ENCODE measurements around the gene RASD1.
"Not testable (repeated sequence)": the region's sequence is repeated elsewhere in the genome, so short reads cannot be mapped to it uniquely, and the experiment has no call there.

The RASD1 gene

GRCh38 chr17:17493249-17493985 is 2.8 kb downstream of the RASD1 start:
- TF ChIP-seq, protein P1, sequence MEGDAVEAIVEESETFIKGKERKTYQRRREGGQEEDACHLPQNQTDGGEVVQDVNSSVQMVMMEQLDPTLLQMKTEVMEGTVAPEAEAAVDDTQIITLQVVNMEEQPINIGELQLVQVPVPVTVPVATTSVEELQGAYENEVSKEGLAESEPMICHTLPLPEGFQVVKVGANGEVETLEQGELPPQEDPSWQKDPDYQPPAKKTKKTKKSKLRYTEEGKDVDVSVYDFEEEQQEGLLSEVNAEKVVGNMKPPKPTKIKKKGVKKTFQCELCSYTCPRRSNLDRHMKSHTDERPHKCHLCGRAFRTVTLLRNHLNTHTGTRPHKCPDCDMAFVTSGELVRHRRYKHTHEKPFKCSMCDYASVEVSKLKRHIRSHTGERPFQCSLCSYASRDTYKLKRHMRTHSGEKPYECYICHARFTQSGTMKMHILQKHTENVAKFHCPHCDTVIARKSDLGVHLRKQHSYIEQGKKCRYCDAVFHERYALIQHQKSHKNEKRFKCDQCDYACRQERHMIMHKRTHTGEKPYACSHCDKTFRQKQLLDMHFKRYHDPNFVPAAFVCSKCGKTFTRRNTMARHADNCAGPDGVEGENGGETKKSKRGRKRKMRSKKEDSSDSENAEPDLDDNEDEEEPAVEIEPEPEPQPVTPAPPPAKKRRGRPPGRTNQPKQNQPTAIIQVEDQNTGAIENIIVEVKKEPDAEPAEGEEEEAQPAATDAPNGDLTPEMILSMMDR (IDR thresholded peaks at IDR 0.05; ENCODE audit: extremely low read depth, missing control alignments), result no peak
- no peak for DNase-seq (ENCODE audit: low spot score)

DNA sequence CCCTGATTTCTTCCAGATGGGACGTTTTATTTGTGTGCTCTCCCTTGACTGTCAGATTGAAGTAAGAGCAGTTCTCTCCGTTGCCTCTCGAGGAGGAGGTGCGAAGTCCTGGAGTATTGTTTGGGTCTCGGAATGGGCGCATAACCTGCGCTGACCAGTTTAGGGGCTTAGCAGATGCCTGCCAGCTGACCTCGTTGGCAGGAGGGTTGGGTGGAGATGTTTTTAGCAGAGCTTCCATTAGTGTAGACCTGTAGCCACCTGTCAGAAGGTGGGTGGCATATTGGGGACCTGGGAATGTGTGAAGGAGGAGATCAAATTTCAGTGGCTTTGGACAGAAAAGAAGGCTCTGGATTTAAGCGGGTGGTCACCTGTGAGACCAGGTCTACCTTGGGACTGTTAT is 3.6 kb downstream of the RASD1 start:
- DNase-seq (ENCODE audit: low spot score), result no peak
- TF ChIP-seq, protein P1 (IDR thresholded peaks at IDR 0.05; ENCODE audit: extremely low read depth, missing control alignments), result no peak

- no peak for DNase-seq (ENCODE audit: low spot score)
- TF ChIP-seq, protein P1 (IDR thresholded peaks at IDR 0.05; ENCODE audit: extremely low read depth, missing control alignments), result no peak
Measured at GRCh38 chr17:17492085-17492484, 4.1 kb downstream of the RASD1 start.

DNA sequence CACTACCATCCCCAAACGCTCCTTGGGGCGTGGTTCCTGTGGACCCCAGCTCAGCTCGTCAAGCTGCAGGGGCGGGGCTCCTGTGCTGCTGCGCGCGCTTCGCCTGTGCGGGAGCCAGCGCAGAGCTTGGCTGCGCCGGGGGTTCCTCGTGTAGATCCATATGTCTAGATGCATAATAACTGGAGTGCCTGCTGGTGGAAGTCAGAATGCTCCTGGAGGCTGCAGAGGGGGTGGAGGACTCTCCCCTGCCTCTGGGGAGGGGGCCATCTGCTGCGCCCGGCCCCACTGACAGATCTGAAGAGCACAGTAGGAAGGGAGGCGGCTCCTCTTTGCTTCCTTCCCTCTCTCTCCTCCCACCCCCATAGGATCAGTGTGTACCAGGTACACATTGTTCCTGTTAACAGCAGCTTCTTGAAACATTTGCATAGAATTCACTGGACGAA is 4.6 kb downstream of the RASD1 start:
- TF ChIP-seq, protein P1 (IDR thresholded peaks at IDR 0.05; ENCODE audit: extremely low read depth, missing control alignments), result no peak
- DNase-seq (ENCODE audit: low spot score), result no peak

GRCh38 chr17:17491031-17491471 is 5.1 kb downstream of the RASD1 start:
- no peak for DNase-seq (ENCODE audit: low spot score)
- TF ChIP-seq, protein P1 (IDR thresholded peaks at IDR 0.05; ENCODE audit: extremely low read depth, missing control alignments), result no peak

- TF ChIP-seq, protein P1 (IDR thresholded peaks at IDR 0.05; ENCODE audit: extremely low read depth, missing control alignments), result no peak
- DNase-seq (ENCODE audit: low spot score), result no peak
Measured at GRCh38 chr17:17487998-17488397, 8.2 kb downstream of the RASD1 start.

GRCh38 chr17:17486416-17486815 is 9.8 kb downstream of the RASD1 start:
- DNase-seq (ENCODE audit: low spot score), result not testable (repeated sequence)

DNA sequence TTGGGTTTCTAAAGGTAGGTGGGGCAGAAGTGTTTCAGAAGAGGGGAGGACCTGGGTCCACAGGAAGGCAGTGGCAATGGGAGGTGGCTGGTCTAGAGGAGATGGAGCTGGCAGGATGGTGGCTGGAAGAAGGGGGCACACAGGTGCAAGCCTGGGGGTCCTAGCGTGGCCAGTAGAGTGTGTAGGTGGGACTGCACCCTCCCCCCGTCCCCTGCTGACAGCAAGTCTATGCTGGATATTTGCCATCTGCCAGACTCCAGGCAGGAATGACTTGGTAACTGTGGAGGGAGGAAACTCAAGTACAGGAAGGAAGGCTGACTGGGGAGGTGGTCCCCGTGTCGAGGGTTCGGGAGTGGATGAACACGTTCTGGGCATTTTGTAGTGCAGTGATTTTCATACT is 10.8 kb downstream of the RASD1 start:
- no peak for DNase-seq (ENCODE audit: low spot score)

More for the DNA sequence above, 10.8 kb downstream of the RASD1 start:
- TF ChIP-seq, protein P1 (IDR thresholded peaks at IDR 0.05; ENCODE audit: extremely low read depth, missing control alignments), result no peak
